Activated CD4-positive, alpha-beta T cell treated with anti-CD3 and anti-CD28 coated beads, Interleukin-2, amount 50 U/mL, for 16 hours (primary cell): ENCODE measurements around the gene KLHL8.

Experiments
- DNase-seq: peaks from one replicate; pipeline ENCODE4 v3.0.0-alpha.2; 2020

KLHL8 gene

DNA sequence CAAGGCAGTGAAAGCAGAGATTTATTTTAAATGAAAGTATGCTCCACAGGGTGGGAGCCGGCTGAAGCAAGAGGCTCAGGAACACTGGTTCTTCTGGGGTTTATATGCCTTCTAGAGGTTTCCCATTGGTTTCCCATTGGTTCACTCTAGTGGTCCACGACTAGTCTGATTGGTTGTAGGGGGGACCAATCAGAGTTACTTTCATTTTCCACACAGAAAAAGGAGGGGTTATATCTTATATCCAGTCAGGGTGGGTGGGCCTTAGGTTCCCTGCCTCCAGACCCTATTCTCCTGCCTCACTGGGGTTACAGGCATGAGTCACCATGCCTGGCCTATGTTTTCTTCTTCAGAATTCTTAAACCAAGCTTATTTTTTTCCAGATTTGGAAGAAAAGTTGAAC, 101.6 kb downstream of the KLHL8 start:
- no peak for DNase-seq

DNA sequence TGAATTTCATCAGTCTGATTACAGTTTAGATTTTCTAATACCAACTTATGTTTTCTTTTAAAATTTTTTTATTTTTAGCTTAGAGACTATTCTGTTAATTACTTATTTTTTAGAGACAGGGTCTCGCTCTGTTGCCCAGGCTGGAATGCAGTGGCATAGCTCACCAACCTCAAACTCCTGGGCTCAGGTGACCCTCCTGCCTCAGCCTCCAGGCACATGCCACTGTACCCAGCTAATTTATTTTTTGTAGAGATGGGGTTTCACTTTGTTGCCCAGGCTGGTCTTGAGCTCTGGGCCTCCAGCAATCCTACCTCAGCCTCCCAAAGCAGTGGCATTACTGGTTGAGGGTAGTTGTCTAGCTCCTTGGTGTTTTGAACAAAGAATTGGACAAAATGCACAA, 102.0 kb downstream of the KLHL8 start:
- no peak for DNase-seq

DNA sequence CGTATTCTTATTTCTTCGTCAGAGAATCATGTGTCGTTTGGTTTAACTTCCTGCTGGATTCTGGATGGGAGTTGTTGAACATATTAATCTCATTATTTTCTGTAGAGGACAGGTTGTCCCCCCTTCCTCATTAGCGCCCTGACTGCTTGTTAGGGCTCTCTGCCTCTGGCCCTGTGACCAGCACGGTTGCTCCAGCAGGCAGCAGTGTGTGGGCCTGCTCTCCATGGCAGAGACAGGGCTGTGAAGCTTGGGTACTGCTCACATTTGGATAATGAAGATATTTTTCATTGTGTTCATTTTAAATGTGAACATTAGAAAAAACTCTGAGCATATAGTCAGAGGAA, 102.7 kb downstream of the KLHL8 start:
- DNase-seq: no peak

DNA sequence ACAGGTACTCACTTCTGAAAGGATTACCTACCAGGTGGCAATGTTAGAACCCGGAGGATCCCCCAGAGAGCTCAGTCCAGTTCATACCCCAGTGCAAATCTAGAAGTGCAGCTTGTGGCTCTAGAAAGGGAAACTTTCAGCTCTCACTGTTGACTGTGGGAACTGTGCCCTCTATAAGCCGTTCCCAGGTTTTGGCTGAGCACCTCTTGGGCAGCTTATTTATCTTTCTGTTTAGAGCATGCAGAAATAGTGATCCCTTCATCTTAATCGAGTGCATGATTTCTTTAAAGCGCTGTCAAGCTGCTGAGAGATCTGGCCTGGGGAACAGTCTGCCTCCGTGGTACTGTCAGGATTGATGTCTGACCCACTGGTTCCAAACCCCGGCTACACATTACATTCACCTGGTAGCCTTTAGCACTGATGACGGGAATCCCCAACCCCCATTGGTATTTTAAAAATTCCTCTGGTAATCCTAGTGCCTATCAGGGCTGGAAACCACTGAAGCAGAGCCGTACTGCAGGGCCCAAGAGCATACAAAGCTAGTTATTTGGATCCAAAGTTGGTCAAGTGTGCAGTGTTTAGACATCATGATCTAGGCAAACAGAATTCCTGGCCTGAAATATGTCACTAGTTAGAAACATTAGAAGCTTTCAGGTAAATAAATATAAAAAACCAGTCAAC, 103.2 kb downstream of the KLHL8 start:
- DNase-seq: no peak

DNA sequence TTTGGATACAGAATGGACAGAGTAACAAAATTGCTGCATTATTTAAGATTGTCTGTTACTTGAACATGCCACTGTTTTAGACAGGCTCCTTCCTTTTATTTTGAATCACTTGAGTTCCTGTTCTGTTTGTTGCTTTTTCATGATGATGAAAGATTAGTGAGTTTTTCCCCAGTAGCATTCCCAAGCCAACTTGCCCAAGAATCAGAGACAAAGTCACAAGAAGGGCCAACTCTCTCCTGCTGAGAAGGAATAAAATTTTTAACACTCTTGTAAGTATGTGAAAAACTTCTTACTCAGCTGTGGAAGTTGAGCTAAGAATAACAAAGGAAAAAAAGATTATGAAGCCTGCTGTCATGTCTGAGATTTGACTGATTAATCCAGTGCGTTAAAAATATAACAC, 104.2 kb downstream of the KLHL8 start:
- no peak for DNase-seq

DNA sequence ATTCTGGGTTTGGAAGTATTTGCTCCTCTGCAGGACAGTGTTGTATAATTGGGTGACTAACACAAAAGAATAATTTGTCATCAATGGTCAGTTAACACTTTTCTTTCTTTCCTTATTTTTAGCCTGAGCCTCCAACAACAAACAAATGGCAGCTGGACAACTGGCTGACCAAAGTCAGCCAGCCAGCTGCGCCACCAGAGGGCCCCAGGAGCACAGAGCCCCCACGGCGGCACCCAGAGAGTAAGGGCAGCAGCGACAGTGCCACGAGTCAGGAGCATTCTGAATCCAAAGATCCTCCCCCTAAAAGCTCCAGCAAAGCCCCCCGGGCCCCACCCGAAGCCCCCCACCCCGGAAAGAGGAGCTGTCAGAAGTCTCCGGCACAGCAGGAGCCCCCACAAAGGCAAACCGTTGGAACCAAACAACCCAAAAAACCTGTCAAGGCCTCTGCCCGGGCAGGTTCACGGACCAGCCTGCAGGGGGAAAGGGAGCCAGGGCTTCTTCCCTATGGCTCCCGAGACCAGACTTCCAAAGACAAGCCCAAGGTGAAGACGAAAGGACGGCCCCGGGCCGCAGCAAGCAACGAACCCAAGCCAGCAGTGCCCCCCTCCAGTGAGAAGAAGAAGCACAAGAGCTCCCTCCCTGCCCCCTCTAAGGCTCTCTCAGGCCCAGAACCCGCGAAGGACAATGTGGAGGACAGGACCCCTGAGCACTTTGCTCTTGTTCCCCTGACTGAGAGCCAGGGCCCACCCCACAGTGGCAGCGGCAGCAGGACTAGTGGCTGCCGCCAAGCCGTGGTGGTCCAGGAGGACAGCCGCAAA, 106.0 kb downstream of the KLHL8 start:
- no peak for DNase-seq

DNA sequence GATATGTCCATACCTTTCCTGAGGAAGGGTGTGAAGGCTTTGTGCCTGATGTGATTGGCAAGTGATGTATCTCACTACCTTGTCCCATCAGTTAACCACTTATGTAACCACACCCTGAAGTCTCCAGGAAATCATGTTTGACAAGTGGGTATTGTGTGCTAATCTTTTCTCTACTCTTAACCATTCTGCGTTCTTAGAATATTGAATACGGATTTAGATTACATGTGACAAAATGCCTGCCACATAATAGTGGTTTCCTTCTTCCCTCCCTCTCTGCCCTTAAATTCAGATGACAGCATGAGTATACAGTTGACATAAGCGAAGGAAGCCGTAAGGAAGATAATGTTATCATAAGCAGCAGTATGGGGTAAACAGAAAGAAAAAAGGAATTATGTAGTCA, 108.4 kb downstream of the KLHL8 start:
- no peak for DNase-seq
